RKO (cell line): ENCODE data around the gene AHNAK.
"Not testable (repeated sequence)": the region's sequence is repeated elsewhere in the genome, so short reads cannot be mapped to it uniquely, and the experiment has no call there.

Experiments used
- DNase-seq: peaks from one replicate; pipeline ENCODE4 v3.0.0-alpha.2; 2016; ENCODE audit warnings: low spot score

Gene AHNAK

DNA sequence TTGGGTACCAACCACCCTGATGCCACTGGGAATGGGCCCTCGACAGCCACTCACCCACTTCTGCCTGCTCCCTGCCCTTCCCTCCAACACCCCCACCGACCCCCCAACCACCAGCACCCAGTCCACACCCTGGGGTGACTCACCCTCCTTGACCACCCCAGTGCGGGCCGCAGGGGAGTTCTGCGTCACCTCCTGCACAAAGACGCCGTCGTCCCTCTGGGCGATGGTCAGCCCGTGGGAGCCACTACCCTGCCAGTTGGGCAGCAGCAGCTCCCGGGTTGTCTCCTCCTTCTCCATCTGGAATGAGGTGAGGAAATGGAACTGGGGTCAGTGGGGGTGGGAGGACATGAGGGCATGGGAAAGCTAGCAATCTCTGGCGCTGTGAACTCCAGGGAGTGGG lies 10.8 kb downstream of the AHNAK start:
- DNase-seq: no peak

DNA sequence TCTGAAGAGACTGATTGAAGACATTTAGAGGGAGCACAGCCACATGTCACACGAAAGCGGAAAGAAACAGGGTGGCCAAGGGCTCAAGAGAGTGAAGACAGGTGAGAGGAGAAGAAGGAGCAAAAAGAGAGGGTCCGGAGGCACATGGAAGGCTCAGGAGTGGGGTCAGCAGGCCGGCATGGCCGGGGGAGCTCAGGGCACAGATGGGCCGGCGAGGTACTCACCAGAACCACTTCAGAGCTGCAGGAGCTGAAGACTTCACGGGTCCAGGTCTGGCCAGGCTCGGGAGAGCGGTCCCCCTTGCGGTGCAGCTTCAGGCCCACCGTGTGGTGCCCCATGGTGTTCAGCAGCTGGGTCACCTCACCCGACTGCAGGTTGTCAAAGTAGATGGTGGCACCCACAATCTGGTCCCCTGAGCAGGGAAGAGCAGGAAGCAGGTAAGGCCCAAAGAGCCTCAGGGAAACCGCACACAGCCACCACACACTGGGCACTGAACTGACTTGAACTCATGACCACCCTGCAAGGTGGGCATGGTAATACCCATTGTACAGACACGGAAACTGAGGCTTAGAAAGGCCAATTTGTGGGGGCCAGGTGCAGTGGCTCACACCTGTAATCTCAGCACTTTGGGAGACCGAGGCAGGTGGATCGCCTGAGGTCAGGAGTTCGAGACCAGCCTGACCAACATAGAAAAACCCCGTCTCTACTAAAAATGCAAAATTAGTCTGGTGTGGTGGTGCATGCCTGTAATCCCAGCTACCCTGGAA lies 11.6 kb downstream of the AHNAK start:
- DNase-seq: no peak

DNA sequence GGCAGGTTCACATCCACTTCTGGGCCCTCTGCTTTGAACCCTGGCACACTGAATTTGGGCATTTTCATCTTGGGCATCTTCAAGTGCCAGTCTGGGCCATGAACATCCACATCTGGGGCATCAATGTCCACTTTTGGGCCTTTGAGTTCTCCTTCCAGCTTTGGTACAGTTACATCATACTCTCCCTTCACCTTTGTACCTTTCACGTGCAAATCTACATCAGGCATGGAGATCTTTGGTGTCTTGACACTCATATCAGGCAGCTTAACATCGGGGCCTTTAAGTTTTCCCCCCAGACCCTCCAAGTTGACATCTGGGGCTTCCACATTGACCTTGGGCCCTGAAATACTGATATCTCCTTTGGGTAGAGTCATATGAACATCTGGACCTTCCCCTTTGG lies 14.5 kb downstream of the AHNAK start:
- no peak for DNase-seq

- no peak for DNase-seq
Measured at GRCh38 chr11:62516736-62517371, 29.8 kb downstream of the AHNAK start.

- DNase-seq: no peak
Measured at GRCh38 chr11:62514151-62514550, 32.5 kb downstream of the AHNAK start.

DNA sequence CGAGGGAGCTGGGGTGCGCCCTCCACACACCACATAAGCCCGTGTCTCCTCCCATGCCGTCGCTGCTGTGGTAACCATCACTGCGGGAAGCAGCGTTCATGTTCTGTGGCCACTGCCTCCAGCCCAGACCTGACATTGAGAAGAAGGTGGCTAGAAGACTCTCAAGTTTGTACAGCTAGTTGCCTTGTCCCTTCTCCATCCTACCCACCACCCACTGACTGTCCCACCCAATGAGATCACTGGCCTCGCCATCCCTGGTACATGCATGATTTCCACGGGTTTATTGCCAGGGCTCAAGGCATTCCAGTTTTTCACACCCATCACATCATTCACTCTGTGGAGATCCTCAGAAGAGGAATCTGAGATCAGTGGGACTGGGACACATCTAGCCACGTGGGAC lies 33.0 kb downstream of the AHNAK start:
- no peak for DNase-seq

GRCh38 chr11:62512961-62513360 lies 33.6 kb downstream of the AHNAK start:
- DNase-seq: no peak

DNA sequence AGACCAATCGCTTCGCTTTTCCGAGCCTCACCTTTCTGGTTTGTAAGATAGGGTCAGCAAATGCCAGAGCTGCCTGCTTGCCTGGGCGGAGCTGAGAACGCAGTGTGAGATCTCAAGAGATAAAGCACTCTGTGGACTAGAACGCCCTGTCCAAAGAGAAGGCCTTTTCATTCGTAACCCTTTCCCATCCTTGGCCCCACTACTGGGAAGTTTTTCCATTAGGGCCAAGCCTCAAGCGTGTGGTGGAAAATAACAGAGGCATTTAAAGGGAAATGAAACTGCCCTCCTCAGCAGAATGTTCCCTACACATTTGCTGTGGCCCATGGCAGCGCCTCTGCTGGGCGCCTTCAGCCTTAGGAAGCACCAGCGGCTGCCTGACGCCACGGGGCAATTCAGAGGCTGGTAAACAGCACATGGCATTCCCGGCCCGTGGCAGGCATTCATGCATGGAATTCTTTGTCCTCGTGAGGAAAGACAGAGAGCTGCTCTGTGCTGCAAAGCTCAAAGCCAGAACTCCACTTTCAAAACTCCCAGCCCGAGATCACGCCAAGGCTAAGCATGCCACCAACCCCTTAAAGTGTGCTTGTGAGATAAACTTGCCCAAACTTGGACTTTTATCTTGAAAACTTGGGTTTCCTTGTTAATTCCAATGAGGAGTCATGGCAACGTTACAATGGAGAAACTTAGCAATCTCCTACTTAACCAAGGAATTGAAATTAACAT lies 38.1 kb downstream of the AHNAK start:
- no peak for DNase-seq

- no peak for DNase-seq
Measured at GRCh38 chr11:62507125-62507422, 39.5 kb downstream of the AHNAK start.

GRCh38 chr11:62506413-62507124 lies 40.0 kb downstream of the AHNAK start:
- DNase-seq: no peak

GRCh38 chr11:62505440-62506091 lies 41.0 kb downstream of the AHNAK start:
- DNase-seq: no peak

DNA sequence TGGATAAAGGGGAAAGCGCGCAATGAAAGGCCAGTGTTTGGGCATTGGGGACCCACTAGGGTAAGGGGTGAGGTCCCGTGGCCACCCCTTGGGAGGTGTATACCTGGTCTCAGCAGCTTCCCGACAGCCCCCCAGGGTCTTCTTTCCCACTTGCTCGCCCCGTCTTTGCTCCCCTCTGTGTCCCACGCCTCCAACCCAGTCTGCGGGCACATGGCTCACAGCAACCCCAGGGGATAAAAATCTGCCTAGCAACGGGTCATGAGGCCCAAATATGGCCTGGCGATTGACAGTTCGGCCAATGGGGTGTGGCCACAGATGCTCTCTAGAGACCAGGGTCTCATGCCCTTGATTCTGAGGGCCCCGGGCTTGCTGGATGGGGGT lies 41.6 kb downstream of the AHNAK start:
- DNase-seq: no peak

DNA sequence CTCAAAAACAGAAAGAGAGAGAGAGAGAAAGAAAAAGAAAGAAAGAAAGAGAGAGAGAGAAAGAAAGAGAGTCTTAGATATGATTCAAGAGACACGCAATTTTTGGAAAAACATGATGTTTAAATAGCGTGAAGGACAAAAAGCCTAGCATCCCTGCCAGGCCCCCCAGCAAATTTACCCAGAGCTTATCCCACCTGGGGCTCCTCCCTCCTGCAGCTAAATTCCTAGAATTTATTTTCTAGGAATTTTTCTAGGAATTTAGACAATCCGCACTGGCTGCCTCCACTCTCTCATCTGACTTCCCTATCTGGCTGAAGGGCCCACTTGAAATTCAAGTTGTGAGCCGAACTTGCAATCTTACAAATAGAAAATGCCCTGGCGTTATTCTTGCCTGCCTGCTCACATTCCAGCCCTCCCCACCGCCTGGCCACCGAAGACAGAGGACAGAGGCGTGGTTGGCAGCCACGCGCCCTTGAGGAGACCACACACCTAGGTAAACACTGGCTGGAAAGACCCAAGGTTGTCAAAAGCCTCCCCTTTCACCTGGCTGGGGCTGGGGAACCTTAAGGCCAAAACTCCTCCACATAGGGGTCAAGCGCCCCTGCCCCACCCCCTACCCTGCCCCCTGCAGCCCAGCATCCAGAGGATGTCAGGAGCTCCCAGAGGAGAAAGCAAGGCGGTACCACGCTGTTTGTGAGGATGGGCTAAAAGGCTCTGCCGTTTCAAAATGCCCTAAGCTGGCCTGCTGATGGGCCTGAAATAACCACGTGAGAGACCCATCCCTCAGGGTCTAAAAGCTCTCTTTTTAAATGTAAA lies 42.2 kb downstream of the AHNAK start:
- no peak for DNase-seq

- DNase-seq: no peak
Measured at GRCh38 chr11:62502030-62502730, 44.4 kb downstream of the AHNAK start.

DNA sequence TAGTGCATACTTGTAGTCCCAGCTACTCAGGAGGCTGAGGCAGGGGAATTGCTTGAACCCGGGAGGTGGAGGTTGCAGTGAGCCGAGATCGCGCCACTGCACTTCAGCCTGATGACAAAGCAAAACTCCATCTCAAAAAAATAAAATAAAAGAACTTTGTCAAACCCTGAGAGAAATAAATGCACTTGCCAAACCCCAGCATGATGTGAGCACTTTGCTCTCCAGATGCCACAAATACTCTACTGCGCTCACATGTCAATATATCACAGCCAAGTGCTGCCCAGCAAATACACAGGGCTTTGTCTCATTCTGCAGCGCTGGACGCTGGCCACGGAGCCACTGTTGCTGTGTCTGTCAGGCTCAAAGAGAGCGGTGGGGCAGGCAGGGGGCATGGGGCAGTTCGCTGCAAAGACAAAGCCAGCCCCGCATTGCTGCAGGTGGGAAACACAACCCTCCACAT lies 45.1 kb downstream of the AHNAK start:
- no peak for DNase-seq

DNA sequence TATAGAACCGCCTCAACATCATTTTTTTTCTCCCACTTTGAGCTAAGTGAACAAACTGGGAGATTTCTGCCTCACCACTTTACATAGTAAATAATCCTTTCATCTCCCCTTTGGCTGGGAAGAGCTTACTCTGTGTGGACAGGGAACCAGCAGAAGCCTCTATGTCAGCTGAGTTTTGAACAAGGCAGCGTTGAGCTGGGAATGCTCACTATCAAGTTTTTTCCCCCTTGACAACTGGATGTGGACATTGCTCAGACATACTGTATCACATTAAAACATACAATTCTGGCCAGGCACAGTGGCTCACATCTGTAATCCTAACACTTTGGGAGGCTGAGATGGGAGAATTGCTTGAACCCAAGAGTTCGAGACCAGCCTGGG lies 46.0 kb downstream of the AHNAK start:
- no peak for DNase-seq

DNA sequence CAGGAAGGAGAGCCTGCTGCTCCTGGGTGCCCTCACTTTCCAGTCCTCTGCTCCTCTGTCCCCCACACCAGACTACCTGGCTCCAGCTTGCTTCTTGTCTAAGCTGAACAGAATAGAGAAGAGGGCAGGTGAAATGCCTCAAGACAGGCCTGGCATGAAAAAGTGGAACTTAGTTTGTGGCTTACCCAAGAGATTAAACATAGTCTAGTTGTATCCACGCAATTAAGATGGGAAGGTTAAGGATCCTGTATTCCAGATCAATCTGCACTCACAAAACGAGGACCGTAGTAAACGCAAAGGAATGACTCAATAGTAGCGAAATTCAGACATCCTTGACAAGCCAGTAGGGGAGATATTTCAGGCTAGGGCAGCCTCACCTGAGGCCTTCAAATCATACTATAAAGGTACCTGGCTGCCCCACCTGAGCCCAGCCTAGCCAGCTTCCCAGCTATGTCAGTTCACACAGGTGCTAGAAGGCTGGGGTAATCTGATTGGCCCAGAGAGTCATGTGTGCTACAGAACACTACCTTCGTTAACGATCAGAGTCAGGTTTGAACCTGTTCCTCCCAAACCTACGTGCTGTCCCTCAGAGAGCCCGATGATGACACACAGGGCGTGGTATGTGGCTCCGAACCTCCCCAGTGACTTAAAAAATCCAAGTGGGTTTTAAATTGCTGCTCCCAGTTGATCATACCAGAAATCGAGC lies 46.5 kb downstream of the AHNAK start:
- no peak for DNase-seq

- not testable (repeated sequence) for DNase-seq
Measured at GRCh38 chr11:62499311-62499943, 47.2 kb downstream of the AHNAK start.

GRCh38 chr11:62498492-62499286 lies 47.9 kb downstream of the AHNAK start:
- no peak for DNase-seq
